ENCODE results near the gene MTARC2. TPM values are rescaled to one million over a fixed set of nuclear protein-coding genes. Genes with fewer than 3 reads are reported as not detected.

Gene MTARC2
- polyA plus RNA-seq, 1 donor: 14.9 TPM

- DNase-seq (ENCODE audit: low read depth): no peak
Observed at GRCh38 chr1:220800262-220800661, 52.1 kb downstream of the MTARC2 start.

GRCh38 chr1:220803401-220804201, 55.5 kb downstream of the MTARC2 start:
- DNase-seq (ENCODE audit: low read depth): no peak

- DNase-seq (ENCODE audit: low read depth): no peak
Observed at GRCh38 chr1:220804202-220804586, 56.1 kb downstream of the MTARC2 start.

GRCh38 chr1:220806408-220806807, 58.3 kb downstream of the MTARC2 start:
- no peak for DNase-seq (ENCODE audit: low read depth)

- no peak for DNase-seq (ENCODE audit: low read depth)
Observed at GRCh38 chr1:220807726-220808125, 59.6 kb downstream of the MTARC2 start.

GRCh38 chr1:220808345-220809186, 60.4 kb downstream of the MTARC2 start:
- no peak for DNase-seq (ENCODE audit: low read depth)

- DNase-seq (ENCODE audit: low read depth): no peak
Observed at GRCh38 chr1:220809187-220809550, 61.0 kb downstream of the MTARC2 start.

- no peak for DNase-seq (ENCODE audit: low read depth)
Observed at GRCh38 chr1:220809704-220810103, 61.6 kb downstream of the MTARC2 start.

GRCh38 chr1:220810179-220810653, 62.1 kb downstream of the MTARC2 start:
- DNase-seq (ENCODE audit: low read depth): peak; percentile 52

GRCh38 chr1:220810963-220811362, 62.8 kb downstream of the MTARC2 start:
- DNase-seq (ENCODE audit: low read depth): no peak

GRCh38 chr1:220811695-220812094, 63.6 kb downstream of the MTARC2 start:
- DNase-seq (ENCODE audit: low read depth): no peak

GRCh38 chr1:220812308-220812707, 64.2 kb downstream of the MTARC2 start:
- no peak for DNase-seq (ENCODE audit: low read depth)

GRCh38 chr1:220813013-220813412, 64.9 kb downstream of the MTARC2 start:
- DNase-seq (ENCODE audit: low read depth): no peak

GRCh38 chr1:220815409-220815808, 67.3 kb downstream of the MTARC2 start:
- no peak for DNase-seq (ENCODE audit: low read depth)

GRCh38 chr1:220817907-220818306, 69.8 kb downstream of the MTARC2 start:
- no peak for DNase-seq (ENCODE audit: low read depth)

GRCh38 chr1:220818421-220819173, 70.5 kb downstream of the MTARC2 start:
- no peak for DNase-seq (ENCODE audit: low read depth)

- DNase-seq (ENCODE audit: low read depth): no peak
Observed at GRCh38 chr1:220819467-220820026, 71.4 kb downstream of the MTARC2 start.

GRCh38 chr1:220824031-220824989, 76.2 kb downstream of the MTARC2 start:
- no peak for DNase-seq (ENCODE audit: low read depth)

GRCh38 chr1:220825819-220826551, 77.9 kb downstream of the MTARC2 start:
- DNase-seq (ENCODE audit: low read depth): no peak

- no peak for DNase-seq (ENCODE audit: low read depth)
Observed at GRCh38 chr1:220826729-220827128, 78.6 kb downstream of the MTARC2 start.

Data from forelimb muscle (tissue), 1 donor.